Measurements from ENCODE around the gene PCDH9.

Gene PCDH9

GRCh38 chr13:67080351-67080750 lies 149.8 kb downstream of the PCDH9 start:
- DNase-seq, result no peak

- no peak for DNase-seq
Measured at GRCh38 chr13:67078062-67078461, 152.1 kb downstream of the PCDH9 start.

GRCh38 chr13:67077132-67077531 lies 153.0 kb downstream of the PCDH9 start:
- DNase-seq, result no peak

- no peak for DNase-seq
Measured at GRCh38 chr13:67076378-67076777, 153.8 kb downstream of the PCDH9 start.

GRCh38 chr13:67075239-67075638 lies 154.9 kb downstream of the PCDH9 start:
- peak in 1 of 4 experiments; percentile 2 for DNase-seq

GRCh38 chr13:67071918-67072598 lies 158.1 kb downstream of the PCDH9 start:
- DNase-seq, result no peak

- no peak for DNase-seq
Measured at GRCh38 chr13:67070306-67070705, 159.8 kb downstream of the PCDH9 start.

GRCh38 chr13:67069117-67069767 lies 160.9 kb downstream of the PCDH9 start:
- no peak for DNase-seq

- DNase-seq, result no peak
Measured at GRCh38 chr13:67064920-67065319, 165.2 kb downstream of the PCDH9 start.

GRCh38 chr13:67063036-67063435 lies 167.1 kb downstream of the PCDH9 start:
- DNase-seq, result no peak

- no peak for DNase-seq
Measured at GRCh38 chr13:67062160-67062559, 168.0 kb downstream of the PCDH9 start.

- no peak for DNase-seq
Measured at GRCh38 chr13:67061750-67062149, 168.4 kb downstream of the PCDH9 start.

- no peak for DNase-seq
Measured at GRCh38 chr13:67052550-67053490, 177.3 kb downstream of the PCDH9 start.

- no peak for DNase-seq
Measured at GRCh38 chr13:67049744-67050143, 180.4 kb downstream of the PCDH9 start.

GRCh38 chr13:67048821-67049150 lies 181.3 kb downstream of the PCDH9 start:
- DNase-seq, result no peak

GRCh38 chr13:67048084-67048820 lies 181.9 kb downstream of the PCDH9 start:
- DNase-seq, result no peak

GRCh38 chr13:67045357-67045756 lies 184.8 kb downstream of the PCDH9 start:
- no peak for DNase-seq

- no peak for DNase-seq
Measured at GRCh38 chr13:67043901-67044300, 186.2 kb downstream of the PCDH9 start.

GRCh38 chr13:67042556-67042955 lies 187.6 kb downstream of the PCDH9 start:
- DNase-seq, result no peak

- no peak for DNase-seq
Measured at GRCh38 chr13:67036699-67037457, 193.3 kb downstream of the PCDH9 start.

GRCh38 chr13:67033170-67033569 lies 197.0 kb downstream of the PCDH9 start:
- no peak for DNase-seq
